ENCODE results near the gene UGT1A5.

Gene UGT1A5

GRCh38 chr2:233801357-233802131 lies 88.8 kb downstream of the UGT1A5 start:
- TF ChIP-seq, protein P1, sequence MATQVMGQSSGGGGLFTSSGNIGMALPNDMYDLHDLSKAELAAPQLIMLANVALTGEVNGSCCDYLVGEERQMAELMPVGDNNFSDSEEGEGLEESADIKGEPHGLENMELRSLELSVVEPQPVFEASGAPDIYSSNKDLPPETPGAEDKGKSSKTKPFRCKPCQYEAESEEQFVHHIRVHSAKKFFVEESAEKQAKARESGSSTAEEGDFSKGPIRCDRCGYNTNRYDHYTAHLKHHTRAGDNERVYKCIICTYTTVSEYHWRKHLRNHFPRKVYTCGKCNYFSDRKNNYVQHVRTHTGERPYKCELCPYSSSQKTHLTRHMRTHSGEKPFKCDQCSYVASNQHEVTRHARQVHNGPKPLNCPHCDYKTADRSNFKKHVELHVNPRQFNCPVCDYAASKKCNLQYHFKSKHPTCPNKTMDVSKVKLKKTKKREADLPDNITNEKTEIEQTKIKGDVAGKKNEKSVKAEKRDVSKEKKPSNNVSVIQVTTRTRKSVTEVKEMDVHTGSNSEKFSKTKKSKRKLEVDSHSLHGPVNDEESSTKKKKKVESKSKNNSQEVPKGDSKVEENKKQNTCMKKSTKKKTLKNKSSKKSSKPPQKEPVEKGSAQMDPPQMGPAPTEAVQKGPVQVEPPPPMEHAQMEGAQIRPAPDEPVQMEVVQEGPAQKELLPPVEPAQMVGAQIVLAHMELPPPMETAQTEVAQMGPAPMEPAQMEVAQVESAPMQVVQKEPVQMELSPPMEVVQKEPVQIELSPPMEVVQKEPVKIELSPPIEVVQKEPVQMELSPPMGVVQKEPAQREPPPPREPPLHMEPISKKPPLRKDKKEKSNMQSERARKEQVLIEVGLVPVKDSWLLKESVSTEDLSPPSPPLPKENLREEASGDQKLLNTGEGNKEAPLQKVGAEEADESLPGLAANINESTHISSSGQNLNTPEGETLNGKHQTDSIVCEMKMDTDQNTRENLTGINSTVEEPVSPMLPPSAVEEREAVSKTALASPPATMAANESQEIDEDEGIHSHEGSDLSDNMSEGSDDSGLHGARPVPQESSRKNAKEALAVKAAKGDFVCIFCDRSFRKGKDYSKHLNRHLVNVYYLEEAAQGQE (IDR thresholded peaks at IDR 0.05; ENCODE audit: insufficient read depth in 1 of 2, low read depth in 2 of 2, low read length in 2 of 2), result no peak
- TF ChIP-seq FOXP2 (optimal IDR thresholded peaks at IDR 0.05; ENCODE audit: borderline replicate concordance, extremely low read depth, extremely low read length, insufficient read depth), result no peak
- TF ChIP-seq TAF1 (IDR thresholded peaks at IDR 0.05; ENCODE audit: borderline replicate concordance, insufficient read depth, low read length), result no peak
- no peak for TF ChIP-seq POLR2AphosphoS5 (IDR thresholded peaks at IDR 0.05; ENCODE audit: low read depth, low read length)
- no peak for TF ChIP-seq SIN3A (IDR thresholded peaks at IDR 0.05; ENCODE audit: borderline replicate concordance, insufficient read depth, low read length)

DNA sequence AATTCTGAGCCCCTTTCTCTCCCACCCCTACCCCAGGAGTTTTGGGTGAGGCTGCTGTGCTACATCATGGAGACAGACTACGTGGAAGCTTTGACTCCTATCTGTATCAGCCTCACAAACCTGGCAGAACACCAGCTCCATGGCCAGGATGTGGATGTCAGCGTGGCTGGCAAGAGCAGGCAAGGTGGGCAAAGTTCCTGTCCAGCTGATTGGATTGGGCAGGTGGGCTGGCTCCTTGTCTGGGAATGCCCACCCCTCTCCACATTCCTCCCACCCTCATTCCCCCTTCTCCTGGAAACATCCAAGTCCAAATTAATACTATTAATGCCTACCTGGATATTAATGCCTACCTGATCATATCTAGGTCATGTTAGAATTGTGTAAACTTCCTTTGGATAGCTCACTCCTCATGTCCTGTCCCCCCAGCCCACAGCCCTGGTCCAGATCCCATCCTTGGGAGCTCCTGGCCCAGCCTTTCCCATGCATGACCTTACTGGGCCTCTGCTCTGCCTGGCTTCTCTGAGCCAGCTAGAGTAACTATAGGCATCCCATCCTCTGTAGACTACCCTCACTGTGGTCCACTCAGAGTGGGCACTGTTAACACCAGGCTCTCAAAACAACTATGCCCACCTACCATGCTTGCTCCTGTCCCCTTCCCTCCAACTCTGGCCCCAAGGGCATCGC lies 89.6 kb downstream of the UGT1A5 start:
- TF ChIP-seq FOXP2 (optimal IDR thresholded peaks at IDR 0.05; ENCODE audit: borderline replicate concordance, extremely low read depth, extremely low read length, insufficient read depth) (no peak), SIN3A (IDR thresholded peaks at IDR 0.05; ENCODE audit: borderline replicate concordance, insufficient read depth, low read length) (no peak), TAF1 (IDR thresholded peaks at IDR 0.05; ENCODE audit: borderline replicate concordance, insufficient read depth, low read length) (no peak), POLR2AphosphoS5 (IDR thresholded peaks at IDR 0.05; ENCODE audit: low read depth, low read length) (no peak)
- TF ChIP-seq, protein P1 (IDR thresholded peaks at IDR 0.05; ENCODE audit: insufficient read depth in 1 of 2, low read depth in 2 of 2, low read length in 2 of 2), result no peak

DNA sequence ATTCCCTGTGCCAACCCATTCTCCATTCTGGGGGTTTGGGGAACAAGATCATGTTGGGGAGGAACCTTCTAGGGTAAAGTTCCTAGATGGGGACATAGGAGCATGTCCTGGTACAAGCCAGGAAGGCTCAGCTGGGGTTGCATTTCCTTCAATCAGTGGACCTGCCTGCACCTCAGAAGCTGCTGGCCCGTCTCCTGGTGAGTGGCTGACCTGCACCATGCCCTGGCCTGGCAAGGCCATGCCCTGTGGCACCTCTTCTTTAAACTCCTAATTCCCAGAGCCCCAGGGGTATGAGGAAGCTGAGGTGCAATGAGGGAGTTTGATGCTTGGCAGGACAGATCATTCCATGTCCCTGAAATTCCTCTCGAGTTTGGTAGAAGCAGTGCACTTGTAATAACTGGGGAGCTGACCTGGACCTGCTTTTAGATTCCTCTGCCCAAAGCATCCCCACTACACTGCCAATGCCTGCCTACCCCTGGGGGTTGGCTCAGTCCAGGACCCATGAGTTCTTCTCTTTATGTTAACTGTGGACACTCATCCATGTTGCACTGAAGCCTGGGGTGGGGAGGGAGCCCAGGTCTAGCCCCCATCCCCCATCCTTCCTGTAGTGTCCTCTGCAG lies 90.7 kb downstream of the UGT1A5 start:
- TF ChIP-seq SIN3A (IDR thresholded peaks at IDR 0.05; ENCODE audit: borderline replicate concordance, insufficient read depth, low read length) (no peak), POLR2AphosphoS5 (IDR thresholded peaks at IDR 0.05; ENCODE audit: low read depth, low read length) (no peak), FOXP2 (optimal IDR thresholded peaks at IDR 0.05; ENCODE audit: borderline replicate concordance, extremely low read depth, extremely low read length, insufficient read depth) (no peak), TAF1 (IDR thresholded peaks at IDR 0.05; ENCODE audit: borderline replicate concordance, insufficient read depth, low read length) (no peak)
- TF ChIP-seq, protein P1 (IDR thresholded peaks at IDR 0.05; ENCODE audit: insufficient read depth in 1 of 2, low read depth in 2 of 2, low read length in 2 of 2), result no peak

DNA sequence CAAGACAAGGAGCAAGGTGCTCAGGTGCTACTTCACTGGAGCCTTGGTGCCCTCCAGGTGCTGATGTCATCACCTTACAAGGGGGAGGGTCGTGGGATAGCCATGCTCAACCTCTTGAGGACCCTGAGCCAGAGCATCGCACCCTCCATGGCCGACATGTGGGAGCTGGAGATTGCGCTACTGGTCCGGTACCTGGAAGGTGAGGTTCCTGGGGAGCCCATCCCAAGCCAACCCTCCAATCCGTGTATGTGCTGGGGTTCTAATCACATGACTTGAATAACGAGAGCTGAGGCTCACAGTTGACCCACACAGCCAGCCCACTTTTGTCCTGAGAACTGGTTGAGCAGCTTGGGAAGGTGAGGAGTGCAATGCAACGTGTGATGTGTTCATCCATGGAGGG lies 91.3 kb downstream of the UGT1A5 start:
- TF ChIP-seq FOXP2 (optimal IDR thresholded peaks at IDR 0.05; ENCODE audit: borderline replicate concordance, extremely low read depth, extremely low read length, insufficient read depth) (no peak), TAF1 (IDR thresholded peaks at IDR 0.05; ENCODE audit: borderline replicate concordance, insufficient read depth, low read length) (no peak), SIN3A (IDR thresholded peaks at IDR 0.05; ENCODE audit: borderline replicate concordance, insufficient read depth, low read length) (no peak), POLR2AphosphoS5 (IDR thresholded peaks at IDR 0.05; ENCODE audit: low read depth, low read length) (no peak)
- TF ChIP-seq, protein P1 (IDR thresholded peaks at IDR 0.05; ENCODE audit: insufficient read depth in 1 of 2, low read depth in 2 of 2, low read length in 2 of 2), result no peak
